GM18502 (cell line): ENCODE measurements around the gene HOXB7.

Experiments
- ATAC-seq: cut with Tn5 transposase; IDR thresholded peaks from one replicate; pipeline ENCODE4 v1.9.1; 2021; ENCODE audit warnings: mild to moderate bottlenecking; ENCODE audit not compliant: unreplicated experiment, poor library complexity

HOXB7 gene

DNA sequence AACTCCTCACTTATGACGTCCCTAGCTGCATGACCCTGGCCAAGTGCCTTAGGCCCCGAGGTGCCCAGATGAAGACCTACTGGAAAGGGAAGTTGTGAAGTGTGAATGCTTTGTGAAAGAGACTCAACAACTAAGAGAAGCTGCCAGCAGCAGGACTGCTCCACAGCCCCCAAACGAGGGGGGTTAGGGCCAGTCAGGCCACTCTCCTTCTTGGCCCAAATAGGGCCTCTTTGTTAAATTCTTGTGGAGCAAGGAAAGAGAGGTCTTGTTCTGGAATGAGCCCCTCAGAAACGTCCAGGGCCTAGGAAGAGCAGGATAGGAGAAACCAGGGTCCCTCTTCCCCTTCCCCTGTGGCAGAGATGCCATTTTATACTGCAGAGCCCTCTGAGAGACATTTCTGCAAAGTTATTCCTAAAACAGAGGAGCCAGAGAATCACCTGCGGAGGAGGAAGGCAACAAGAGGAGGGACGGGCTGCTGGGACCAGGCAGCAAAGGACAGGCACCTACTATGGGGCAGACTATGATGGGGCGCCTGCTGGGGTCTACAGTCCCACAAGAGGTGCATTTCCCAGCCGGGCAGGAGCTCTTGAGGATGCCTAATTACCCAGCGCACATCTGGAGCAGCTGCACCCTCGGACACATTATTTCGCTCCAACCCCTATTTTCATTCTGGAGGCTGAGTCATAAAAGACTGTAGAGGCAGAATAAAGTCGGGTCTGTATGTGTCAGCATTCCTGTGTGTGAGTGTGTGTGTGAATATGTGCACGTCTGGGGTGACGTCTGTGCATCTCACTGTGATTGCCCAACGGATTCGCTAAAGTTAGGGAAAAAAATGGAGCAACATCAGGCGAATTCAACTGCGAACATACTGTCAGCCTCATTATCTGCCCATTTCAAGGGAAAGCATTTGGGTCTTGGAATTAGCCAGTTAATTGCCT, 26.8 kb upstream of the HOXB7 start:
- no peak for ATAC-seq

DNA sequence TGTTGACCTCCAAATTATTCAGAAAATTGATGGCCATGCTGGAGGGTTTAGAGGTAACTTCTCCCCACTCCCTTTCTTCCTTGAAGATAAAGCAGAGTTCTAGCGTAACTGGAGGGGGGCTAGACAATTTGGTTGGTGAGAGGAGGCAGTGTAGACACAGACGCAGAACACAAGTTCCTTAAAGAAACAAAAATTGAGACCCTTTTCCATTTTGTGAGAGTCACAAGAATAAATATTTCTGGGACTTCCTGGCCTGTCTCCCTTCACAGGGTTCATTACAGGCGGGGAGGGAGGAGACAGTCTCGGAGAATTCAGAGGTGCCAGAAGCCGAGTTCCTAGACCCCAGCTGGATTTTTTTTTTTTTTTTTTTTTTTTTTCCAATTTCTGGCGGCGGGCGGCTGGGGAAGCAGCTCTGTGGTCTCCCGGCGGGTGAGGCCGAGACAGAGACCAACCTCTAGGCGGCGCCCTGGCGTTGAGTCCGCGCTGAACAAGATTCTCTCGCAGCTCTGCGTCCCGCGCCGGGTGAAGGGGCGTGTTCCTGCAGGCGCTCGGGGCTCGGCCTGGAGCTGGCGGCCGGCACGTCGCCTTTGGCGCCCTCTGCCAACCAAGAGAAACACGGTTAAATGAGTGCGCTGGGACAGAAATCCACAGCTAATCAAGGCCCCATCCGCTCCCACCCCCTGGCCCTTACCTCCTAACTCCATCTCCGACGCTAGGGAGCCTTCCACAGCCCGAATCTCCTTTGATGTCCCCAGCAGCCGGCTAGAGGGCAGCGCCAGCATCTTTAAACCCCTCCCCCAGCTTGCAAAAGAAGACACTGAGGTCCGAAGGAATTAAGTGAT, 25.6 kb upstream of the HOXB7 start:
- ATAC-seq: peak; percentile 57

DNA sequence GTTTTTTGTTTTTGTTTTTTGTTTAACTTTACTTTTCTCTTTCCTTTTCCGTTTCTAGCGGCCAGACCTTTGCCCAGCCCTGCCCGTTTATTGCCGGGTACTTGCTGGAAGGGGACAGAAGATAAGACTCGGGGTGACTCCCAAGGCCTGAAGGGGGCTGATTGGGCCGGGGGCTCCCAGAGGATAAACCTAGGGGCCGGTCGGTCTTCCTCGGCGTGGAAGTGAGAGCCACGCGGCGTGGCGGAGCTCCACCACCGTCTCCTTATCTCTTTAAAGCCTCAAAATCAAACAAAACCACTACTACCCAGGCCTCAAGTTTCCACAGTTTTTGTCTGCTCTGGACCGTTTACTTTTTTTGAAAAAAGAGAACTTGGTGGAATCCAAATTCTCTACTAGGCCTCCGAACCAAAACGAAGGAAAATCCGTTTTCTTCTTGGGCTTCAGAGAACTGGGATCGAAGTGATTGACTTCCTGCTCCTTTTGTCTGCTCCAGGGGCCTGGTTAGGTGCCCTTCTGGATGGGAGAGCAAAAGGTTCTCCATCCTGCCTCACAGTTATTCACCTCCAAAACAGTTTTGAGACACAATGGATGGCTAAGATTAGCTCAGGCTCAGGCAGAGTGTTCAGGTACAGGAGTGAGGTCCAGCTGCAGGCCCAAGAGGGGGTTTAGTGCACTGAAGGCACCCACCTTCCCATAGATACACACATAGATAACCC, 23.8 kb upstream of the HOXB7 start:
- ATAC-seq: no peak

DNA sequence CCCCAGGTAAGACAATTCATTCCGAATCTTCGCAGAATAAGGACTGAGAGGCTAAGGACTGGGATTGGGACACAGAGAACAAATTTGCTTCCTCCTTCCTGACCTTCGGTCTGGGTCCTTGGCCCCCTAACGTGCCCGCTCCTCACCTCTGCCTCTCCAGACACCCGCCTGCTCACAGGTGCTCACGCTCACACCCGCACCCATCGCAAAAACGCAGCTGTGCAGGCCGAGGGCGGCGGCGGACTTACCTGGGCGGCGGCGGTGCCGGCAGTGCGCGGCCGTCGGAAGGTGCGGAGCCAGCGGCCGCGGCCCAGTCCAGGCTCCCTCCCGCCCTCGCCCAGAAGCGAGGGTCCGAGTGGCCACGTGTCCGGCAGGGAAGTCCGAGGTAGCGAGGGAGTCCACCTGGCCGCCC, 22.5 kb upstream of the HOXB7 start:
- no peak for ATAC-seq

DNA sequence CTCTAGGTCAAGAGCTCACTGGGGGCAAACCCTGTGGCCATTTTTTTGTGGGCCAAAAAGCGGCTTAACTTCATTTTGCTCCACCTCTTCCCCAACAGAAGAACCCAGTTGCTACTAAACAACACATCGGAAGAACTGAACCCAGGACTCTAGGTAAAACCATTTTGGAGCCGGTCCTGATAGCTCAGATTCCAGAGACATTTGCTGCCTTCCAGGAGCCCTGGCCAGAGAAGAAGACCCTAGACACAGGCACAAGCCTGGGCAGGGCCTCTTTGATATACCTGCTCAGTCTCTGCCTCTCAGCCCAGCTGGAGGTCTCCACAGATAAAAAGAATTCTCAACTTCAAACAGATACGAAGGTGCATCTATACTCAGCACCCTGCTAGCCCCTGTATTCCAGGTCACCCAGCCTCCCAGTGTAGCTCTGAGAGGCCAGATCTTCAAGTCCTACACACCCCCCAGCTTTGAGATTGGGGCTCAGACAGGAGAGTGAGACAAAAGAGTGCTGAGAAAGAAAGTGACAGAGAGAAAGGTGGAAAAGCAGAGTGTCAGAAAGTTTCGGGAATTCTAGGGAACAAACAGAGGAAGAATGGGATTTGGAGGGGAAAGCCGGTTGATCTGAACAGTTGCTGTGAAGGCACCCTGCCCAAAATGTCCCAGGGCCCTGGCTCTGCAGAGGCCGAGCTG, 21.9 kb upstream of the HOXB7 start:
- ATAC-seq: no peak

DNA sequence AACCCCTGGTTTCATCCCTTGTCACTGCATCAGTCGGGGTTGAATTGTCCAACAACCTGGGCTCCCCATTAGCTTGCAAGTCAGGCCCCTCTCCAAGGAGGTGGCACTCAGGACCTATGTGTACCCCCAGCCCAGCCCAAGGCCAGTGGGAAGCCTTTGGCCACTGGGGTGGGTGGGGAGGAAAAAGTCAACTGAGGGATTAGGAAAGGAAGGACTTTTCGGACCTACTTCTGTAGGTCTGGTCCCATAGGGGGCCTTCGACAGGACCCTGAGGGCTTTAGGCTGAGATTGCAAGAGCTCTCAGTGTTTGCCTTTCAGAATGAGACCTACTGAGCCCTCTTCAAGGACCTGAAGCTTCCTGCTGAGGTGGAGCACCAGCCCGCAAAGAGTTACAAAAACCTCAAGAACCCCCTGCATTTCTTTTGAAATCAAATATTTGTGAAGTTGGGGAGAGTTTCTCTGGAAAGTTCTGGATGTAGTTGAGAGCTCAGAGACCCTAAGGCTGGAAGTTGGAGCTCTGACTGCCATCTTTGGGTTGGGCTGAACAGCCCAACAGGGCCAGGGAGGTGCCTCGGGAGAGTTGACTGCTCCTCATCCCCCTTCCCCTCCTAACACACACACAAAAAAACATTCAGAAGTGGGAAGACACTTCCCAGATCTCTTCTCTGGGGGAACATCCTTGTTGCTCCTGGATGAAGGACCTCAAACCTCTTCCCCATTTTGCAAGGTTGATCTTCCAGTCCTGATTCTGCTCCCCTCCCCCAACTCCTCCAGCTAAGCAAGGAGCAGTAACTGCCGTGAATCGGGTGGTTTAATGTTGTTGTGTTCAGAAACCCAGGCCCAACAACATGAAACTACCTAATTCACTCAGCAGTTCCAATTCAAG, 21.1 kb upstream of the HOXB7 start:
- ATAC-seq: no peak

DNA sequence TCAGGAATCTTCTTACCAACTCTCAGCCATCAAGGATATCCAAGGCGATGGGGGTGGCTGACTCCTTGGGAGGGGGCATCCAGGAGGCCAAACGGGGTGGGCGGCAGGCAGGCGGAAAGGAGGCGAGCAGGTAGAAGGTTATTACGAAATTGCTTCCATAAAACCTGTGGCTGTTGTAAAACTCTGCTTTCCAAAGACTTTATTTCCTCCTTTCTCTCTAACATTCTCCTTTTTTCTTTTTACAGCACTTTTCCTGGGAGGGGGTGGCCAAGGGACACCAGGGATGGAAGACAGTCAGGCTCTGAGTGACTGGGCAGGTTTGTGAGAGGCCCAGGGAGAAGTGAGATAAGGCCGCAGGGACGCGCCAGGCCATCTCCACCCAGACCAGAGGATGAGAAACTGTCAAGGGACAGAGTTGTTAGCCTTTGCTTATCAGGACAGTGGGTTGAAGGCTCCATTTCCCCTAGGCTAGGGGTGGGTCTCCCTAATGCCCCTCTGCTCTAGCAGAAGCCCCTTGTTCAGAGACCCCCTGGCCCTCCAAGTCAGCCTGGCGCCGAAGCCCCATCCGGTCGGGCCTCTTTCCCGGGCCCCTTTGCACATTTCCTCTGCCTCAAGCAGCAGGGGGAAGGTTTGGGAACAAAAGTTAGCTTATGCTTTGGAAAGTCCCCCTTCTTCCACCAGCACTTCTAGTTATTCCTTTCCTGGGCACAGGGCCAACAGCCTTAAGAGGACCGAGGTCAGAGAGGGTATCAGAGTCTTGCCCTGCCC, 20.3 kb upstream of the HOXB7 start:
- no peak for ATAC-seq

DNA sequence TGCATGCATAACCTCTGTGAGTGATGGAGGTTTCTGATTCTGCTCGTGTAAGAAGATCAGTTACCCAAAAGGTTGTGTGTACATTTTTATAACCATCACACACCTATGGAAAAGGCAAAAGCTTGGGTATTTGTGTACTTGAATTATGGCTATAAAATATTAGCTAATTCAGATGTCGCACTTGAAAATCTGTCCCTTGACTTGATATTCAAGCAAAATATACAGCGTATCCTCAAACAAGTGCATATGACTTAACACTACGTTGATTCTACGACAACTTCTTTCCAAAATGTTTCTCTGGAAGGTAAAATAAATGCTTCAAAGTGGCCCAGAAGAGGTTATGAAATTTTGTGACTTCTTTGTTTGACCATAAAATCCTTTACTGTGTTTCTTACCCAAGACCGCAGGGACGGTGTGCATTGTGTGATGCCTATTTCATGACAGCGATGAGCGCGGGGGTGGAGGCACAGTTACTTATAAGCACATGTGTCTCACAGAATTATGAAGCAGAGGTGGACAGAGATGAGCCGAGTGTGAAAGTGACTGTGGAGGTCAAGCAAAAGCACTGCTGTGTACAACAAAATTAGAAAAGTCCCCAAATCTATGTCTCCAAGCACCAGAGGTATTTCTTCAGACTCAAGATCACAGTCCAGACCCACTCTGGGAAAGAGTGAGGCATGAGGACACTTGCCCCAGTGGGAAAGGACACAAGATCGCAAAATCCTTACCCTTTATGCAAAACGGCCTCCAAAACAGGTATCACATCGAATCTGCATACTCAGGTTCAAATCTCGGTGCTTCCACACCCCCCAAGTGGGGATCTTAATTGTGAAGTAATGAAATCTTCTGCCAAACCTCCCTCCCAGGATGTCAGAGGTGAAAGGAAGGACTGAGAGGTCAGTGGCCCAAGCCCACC, 19.4 kb upstream of the HOXB7 start:
- ATAC-seq: no peak

DNA sequence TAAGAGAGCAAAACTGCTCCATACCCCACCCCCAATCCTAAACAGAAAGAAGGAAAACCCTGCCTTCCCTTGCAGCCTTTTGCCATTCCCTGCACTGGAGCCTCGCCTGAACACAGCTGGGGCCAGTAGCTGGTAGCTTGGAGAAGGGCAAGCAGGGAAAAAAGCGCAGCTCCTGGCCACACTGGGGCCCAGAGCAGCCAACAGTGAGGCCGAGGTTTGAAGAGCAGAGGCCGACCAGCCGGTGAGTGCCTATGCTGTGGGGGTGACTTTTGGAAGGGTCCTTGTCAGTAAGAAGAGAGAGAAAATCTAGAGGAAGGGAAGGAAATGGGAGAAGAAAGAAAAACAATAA, 18.6 kb upstream of the HOXB7 start:
- no peak for ATAC-seq

DNA sequence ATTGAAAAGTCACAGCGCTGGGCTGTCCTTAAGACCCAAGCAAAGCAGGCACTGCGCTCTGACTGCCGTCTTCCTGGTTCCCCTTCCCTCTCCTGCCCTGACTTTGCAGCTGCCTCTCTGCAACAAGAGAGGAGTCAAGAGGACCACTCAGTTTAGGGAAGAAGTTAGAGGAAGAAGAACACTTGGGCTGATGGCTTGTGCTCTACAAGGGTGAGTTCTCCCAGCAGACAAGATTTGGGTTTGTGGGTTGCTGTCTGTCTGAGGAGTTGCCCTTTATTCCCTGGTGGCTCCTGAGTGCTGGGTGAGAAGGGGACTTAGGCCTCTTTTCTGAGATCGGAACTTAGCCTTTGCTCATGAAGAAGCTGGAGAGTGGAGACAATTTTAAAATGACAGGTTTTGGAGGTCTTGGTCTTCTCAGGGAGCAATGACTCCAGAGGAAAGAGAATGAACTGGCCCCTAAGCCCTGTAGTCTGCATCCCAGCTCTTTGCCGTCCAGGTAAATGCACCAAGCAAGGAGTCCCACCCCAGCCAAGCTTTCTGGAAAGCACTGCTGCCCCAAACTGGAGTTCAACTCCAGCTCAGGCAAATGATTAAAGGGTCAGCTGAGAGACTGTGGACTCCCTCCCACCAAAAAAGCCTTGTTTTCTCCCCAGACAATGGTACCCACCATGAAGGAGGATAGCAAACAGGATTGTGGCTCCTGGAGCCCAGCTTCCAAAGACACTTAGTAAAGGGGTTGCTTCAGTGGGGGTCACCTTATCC, 18.0 kb upstream of the HOXB7 start:
- ATAC-seq: no peak

DNA sequence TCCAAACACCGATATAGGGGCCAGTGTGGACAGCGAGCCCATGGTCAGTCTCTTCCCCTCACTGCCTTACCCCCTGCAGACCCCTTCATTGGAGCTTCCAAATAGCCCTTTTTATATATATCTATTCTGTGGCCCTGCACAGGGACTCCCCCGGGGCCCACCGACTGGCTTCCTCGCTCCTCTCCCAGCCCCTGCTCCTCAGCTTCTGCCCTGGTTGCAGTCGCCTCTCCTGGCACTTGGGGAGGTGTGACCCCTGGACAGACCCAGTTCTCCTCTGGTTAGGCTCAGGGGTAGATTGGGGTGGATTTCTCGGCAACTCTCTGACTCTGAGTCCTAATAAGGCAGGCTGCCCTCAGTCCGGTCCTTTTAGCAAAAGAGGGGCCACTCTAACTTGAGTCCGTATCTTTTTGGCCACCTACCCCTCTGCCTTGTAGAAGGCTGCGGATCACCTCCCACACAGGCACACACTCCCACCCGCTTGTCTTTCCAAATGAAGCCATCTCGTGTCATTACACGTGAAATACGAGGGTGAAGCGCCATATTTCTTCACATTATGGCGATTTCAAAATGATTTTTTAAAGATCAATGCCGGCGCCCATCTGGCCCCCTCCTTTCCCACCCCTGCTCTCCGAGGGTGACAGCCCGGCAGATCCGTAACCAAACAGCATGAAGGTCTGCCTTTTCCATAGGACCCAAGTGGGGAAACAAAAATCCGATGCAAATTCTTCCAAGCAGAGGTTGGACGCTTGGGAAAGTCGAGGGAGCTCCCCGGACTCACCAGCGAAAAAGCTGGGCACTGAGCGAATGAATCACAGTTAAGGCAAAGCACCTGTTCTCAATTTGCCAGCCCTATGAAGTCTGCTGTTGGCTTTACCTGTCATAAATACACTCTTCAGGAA, 17.1 kb upstream of the HOXB7 start:
- ATAC-seq: no peak

DNA sequence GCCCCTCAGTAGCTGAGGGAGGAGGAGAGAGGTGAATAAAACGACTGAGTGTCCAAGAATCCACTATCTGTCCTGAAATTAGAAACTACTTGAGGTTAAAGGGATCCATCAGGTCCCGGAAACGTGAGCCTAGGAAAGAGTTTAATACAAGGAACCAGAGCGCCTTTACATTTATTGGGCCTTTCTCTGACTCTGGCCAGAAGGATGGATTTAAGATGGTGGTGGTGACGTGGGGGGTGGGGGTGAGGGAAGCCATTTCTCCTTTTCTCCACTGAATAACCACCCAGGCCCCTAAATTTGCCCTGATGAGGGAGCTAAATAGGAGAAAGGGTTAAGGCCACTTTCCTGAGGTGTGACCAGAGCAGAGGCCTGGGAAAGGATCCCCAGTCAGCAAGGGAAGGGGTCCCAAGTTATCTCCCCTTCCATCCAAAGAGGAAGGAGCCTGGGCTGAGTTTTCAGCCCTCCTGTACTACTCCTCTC, 16.3 kb upstream of the HOXB7 start:
- no peak for ATAC-seq

DNA sequence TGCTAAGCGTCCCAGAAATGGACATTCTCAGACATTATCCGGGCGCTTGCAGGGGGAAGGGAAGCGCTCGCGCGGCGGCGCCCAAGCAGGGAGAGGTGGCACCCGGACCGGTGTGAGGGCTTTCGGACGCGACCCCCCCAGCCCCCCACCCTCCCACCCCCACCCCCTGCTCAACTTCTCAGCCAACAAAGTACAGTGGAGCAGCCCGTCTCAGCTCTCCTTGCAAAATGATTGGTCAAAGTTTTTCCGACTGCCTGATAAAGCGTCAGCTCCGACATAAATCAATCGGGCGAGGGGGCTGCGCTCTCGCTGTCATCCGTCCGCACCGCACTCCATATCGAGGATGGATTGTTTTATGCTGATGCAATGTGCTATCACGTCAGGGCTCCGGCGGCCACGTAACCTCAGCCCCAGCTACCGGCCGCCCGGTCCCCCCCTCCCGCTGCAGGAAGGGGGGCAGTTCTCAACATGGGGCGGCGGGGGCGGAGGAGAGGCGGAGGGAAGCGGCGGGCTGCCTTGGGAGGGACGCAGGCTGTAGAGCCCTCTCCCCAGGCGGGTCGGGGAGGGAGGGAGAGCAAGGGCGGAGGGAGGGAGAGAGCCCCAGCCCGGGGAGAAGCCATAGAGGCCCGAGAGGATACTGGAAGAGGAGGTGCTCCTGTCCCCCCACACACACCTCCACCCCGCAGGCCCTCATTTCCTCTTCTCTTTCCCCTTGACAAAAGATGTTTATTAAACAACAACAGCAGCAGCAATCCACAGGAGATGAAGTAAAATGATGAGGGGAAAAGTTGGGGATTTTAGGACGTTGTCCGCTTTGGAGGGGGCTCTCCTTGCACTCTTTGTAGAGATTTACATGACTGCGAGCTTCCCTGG, 15.7 kb upstream of the HOXB7 start, which contains the start of gene HOXB9:
HOXB9 (minus strand) TSS at position 114 of the 873 bp plus-strand sequence; CDS start at position 25, 89 bp downstream.
- ATAC-seq: no peak

DNA sequence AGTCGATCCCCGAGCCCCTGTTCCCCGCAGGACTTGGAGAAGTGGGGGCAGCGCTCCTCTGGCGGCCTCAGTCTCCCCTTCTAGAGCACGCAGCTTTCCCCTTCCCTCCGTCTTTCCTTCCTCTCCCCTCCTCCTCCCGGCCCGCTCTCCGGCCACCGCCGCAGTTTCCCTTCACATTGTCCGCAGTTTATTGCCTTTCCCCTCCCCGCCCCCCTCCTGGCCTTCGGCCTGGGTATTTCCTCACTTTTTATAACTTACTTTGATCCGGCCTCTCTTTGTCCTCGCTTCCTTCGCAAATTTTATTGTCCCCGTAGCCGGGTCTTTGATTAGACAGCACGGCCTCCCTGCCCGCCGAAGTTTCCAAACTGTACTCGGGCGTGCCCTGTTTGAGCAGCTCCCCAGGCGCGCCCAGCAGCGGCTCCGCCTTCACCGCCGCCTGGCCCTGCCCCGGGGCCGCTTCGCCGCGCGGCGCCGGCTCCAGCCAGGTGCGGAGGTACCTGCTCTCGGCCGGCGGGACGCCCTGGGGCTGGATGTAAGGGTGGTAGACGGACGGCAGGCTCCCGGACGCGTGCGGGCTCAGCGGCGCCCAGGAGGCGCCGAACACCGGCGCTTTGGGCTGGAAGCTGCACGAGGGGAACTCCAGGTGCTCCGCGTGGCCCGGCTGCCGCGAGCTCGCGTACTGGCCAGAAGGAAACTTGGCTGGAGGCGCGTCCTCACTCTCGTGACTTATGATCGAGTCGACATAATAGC, 14.9 kb upstream of the HOXB7 start:
- no peak for ATAC-seq
